SU-DHL-6 (cell line): ENCODE data around the gene TERB2.

Experiments
- EZH2phosphoT487 ChIP-seq: fragments of 200-600 bp; sonication (generic), shearing (Covaris generic); conservative IDR thresholded peaks from 2 replicates; pipeline ENCODE4 v1.6.1; 2018; ENCODE audit warnings: mild to moderate bottlenecking, antibody characterized with exemption, low read length, moderate library complexity, mixed read lengths
- TF ChIP-seq, protein P1 (sequence below): fragments of 200-600 bp; sonication (generic); IDR thresholded peaks from one replicate; pipeline ENCODE4 v1.5.1; 2017; ENCODE audit warnings: antibody characterized with exemption, mild to moderate bottlenecking, low read length, moderate library complexity; ENCODE audit not compliant: insufficient read depth, poor library complexity, severe bottlenecking

- TF ChIP-seq, protein P1, sequence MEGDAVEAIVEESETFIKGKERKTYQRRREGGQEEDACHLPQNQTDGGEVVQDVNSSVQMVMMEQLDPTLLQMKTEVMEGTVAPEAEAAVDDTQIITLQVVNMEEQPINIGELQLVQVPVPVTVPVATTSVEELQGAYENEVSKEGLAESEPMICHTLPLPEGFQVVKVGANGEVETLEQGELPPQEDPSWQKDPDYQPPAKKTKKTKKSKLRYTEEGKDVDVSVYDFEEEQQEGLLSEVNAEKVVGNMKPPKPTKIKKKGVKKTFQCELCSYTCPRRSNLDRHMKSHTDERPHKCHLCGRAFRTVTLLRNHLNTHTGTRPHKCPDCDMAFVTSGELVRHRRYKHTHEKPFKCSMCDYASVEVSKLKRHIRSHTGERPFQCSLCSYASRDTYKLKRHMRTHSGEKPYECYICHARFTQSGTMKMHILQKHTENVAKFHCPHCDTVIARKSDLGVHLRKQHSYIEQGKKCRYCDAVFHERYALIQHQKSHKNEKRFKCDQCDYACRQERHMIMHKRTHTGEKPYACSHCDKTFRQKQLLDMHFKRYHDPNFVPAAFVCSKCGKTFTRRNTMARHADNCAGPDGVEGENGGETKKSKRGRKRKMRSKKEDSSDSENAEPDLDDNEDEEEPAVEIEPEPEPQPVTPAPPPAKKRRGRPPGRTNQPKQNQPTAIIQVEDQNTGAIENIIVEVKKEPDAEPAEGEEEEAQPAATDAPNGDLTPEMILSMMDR, result no peak
- no peak for TF ChIP-seq EZH2phosphoT487
Observed at GRCh38 chr15:45023659-45024225, 67.3 kb downstream of the TERB2 start.
